Left renal cortex interstitium (tissue), 4 donors: Measurements from ENCODE around the gene EMC10. TPM values are rescaled to one million over a fixed set of nuclear protein-coding genes. Genes with fewer than 3 reads are reported as not detected.
"Not testable (repeated sequence)": the region's sequence is repeated elsewhere in the genome, so short reads cannot be mapped to it uniquely, and the experiment has no call there.

Experiments
- DNase-seq, 4 donors: peaks; one replicate each; pipeline ENCODE4 v3.0.0-alpha.2; 2013; ENCODE audit warnings: low read depth in 4 of 4, low spot score in 2 of 4, missing footprints in 1 of 4
- polyA plus RNA-seq, 4 donors: library from polyadenylated mRNA; unstranded; fragments of 120-200 nt; gene quantifications; one replicate each; pipeline ENCODE4 v1.2.1, GENCODE V29; 2013; ENCODE audit not compliant: insufficient read length in 4 of 4

Gene EMC10
- polyA plus RNA-seq, 4 donors = 109 to 209 (median 150) TPM

DNA sequence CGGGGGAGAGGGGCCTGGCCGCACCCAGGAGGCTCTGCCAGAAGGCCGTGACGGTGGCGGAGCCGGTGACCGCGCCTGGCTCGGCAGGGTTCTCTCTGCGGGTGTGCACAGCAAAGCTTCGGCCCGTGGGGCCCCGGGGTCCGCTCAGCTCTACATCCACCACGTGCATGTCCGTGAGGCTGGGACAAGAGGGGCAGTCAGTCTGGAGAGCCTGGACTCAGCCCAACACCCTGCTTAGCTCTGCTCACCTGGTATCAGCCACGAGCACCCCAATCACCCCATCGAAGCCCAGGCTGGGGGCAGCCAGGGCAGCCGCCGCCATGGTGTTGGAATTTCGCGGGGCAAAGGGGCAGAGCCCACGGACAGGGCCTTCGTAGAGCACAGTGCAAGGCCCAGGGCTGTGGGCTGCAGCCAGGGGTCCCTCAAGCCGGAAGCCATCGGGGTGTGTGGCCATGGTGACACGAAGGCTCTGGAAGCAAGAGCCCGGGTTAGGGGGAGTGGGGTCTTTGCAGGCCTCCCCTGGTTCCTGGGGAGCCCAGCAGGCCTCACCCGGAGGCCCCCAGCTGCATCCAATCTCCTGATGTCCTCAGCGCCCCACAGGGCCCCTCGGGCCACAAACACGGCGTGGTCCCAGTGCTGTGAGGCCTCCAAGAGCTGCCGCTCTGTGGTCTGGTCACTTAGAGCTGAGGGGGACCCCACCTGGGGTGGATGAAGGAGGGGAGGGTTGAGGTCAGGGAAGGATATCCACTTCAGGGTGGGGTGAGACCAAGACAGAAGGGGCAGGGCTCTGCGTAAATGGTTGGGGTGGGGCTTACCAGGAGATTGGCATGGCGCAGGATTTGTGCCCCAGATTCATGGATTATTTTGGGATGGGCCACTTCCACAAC is 36.0 kb downstream of the EMC10 start:
- DNase-seq = no peak

DNA sequence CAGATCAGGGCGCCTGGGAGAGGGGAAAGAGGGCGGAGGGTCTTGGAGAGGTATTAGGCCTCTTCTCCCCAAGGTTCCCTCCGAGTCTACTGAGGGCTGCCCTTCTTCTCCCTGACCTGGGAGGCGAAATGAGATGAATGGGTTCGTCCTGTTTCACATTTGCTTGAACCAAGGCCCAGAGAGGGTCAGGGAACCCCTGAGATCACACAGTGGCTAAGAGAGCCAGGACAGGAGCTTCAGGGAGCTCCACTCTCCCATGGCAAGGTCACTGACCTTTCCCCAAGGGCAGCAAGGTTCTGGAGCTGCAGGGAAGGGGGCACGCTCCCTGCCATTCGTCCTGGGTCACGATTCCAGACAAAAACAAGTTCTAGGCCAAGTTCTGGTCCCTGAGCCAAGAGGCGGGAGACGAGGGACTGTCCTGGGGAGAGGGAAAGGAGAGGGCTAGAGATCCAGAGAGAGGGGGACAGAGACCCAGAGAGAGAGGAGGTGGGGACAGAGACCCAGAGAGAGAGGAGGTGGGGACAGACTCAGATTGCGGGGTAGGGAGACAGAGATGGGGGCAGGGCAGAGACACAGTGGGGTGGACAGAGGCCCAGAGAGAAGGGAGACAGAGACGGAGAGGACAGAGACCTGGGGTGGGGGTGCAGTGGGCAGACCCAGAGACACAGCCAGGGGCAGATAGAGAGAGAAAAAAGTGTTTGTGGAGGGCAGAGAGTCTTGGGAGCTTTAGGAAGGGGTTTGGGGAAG is 36.9 kb downstream of the EMC10 start:
- DNase-seq = no peak

DNA sequence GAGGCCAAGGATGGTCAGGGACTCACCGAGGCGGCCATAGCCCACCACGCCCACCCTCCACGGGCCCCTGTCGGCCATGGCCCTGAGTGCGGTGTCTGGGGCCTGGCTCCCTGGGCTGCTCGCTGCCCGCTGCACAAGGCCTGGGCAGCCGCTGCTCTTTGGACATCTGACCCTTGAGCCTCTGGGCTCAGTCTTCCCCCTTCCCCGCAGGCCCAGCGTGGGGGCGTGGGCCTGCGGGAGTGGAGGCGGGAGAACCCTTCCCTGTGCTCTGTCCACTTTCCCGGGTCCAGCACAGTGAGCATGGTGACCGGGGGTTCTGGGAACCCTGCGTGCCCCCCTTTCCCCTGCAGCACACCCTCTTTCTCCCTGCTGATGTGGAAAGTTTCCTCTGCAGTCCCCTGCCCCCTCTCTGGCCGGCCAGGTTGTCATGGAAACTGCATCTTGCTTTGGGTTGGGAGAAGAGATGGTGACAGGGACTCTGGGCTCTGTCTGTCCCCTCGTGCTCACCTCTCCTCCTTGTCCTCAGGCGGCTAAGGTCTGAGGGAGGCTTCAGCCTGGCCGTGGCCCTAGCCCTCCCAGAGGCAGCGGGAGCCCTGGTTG is 37.5 kb downstream of the EMC10 start, which contains the start of gene ASPDH:
Gene ASPDH, minus strand, starts transcription at position 168 of the 600 bp plus-strand sequence. Its CDS starts 90 bp downstream, at position 78.
- DNase-seq = no peak

DNA sequence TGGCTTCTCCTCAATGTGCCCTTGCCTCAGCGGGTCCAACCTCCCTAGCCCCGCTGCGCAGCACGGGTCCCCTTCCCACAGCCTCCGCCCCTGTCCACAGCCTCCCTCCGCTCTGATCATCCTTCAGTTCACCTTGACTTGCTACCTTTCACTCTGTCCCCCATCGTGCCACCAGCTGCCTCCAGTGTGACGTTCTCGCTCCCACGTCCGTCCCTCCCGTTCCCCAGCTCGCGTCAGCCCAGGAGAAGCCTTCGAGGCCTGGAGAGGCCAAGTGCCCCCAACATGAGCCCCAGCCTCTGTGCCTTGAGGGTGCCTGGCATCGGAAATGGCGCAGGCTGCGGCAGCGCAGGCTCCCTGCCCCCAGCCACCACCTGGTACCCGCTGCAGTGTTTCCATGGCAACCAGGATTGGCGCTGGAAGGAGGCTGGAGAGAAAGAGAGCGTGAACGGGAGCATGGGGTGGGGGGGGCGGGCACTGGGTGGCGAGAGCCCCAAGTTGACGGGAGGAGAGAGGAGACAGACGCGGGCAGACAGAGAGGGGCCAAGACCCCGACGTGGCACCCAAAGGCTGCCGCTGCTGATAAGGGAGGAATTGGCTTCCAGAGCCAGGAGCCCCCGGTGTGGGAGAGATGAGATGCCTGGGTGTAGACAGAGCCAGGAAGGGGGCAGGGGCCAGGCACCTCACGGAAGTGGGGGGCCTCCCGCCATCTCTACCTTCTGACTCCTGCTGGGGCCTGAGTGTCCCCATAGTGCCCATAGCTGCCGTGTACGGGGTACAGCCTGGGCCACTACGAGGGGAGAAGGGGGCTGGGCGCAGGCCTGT is 38.2 kb downstream of the EMC10 start:
- DNase-seq = no peak

DNA sequence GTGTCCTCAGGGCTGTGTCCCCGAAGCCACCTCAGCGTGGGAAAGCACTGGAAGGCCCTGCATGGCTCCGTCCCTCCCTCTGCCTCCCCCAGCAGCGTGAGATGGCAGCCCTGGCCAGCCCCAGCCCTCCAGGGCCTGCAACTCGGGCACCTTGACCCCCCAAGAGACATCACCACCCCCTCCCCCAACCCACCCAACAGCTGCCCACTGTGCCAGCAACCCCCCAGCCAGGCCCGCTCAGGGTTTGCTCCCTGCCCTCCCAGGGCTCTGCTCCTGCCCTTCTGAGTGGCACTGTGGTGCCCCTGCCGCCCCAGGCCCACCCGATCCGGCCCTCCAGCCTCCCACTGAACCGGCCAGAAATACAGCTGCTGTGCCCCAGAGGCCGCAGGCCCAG is 38.9 kb downstream of the EMC10 start:
- DNase-seq = no peak

DNA sequence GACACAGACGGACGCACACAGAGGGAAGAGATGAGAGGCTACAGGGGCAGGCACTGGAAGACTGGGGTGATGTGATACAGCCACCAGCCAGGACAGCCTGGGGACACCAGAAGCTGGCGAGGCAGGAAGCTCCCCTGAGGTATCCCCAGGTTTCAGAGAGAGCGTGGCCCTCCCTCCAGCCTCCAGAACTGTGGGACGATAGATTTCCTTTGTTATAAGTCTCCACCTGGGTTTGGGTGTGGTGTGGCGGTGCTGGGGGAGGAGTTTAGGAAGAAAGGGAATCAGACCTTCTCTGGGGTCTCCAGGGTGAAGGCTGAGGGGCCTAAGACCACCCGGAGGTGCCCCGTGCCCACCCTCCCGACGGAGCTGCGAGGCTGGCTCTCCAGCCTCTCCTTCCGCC is 40.1 kb downstream of the EMC10 start:
- no peak for DNase-seq

DNA sequence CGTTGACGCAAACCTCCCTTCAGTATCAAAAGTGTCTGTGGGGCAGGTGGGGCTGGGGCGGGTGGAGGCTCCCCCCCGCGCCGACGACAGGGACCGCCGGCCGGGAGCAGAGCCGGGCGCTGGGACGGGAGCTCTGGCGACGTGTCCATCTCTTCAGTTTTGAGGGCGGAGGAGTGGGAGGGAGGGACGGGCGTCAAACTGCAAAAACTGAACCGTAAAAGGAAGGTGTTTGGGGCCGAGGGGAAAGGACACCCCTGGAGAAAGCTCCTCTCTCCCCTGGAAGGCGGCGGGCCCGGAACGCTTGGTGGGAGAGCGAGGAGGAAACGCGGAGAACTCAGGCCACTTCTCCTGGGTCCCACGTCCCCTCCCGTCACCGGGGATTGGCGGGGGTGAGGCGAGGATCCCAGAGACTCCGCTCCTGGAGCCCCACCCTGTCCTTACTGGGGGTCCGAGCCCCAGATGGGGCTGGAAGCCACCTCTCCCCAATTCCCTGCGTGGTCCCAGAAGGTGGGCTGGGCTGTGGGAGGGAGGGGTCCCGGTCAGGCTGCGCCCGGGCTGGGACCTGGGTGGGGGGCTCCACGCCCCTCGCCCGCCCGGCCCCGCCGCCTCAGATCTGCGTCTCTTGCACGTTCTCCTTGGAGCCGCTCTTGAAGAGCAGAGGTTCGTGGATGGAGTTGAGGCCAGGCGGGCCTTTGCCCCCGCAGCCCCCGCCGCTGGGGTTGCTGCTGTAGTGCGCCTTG is 40.8 kb downstream of the EMC10 start:
- DNase-seq = no peak

DNA sequence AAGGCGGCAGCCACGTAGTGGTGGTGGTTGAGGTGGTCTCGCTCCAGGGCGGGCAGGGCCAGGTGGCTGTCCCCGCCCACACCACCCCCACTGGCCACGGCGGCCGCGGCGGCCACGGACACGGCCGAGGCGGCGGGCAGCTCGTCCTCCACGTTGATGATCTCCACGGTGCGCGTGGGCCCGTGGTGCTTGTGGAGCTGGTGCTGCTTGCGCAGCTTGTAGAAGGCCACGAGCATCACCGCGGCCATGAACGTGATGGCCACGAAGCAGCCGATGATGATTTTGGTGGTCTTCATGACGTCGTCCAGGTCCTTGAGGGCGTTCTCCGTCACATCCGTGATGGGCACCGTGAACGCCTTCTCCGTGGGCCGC is 41.4 kb downstream of the EMC10 start:
- no peak for DNase-seq

DNA sequence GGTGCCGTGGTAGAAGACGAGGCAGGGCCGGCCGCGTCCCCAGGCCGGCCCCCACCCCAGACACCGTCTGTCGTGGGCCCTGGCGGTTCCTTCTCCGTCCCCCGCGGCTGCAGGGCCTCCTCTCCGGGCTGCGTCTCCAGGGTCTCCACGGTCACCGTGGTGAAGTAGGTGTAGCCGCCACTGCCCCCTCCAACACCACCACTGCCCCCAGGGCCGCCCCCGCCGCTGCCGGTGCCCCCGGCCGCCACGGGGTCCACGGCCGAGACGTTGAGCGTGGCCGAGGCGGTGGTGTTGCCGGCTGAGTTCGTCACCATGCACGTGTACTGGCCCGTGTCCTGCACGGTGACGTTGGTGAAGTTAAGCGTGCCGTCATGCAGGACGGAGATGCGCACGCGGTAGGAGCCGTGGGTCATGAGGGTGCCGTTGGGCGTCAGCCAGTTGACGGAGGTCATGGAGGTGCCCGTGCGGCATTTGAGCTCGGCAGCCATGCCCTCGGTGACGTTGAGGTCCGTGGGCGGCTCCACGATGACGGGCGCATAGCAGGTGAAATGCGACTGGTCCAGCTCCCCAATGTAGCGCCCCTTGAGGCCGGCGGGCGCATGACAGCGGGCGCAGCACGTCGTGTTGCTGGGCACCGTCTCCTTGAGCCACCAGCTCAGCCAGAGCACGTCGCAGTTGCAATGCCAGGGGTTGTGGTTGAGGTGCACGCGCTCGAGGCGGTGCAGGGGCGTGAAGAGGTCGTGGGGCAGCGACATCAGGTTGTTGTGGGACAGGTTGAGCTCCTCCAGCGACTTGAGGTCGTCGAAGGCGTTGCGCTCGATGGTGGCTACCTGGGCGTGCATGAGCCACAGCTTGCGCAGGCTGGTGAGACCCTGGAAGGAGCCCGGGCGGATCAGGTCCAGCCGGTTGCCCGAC is 42.0 kb downstream of the EMC10 start:
- no peak for DNase-seq

DNA sequence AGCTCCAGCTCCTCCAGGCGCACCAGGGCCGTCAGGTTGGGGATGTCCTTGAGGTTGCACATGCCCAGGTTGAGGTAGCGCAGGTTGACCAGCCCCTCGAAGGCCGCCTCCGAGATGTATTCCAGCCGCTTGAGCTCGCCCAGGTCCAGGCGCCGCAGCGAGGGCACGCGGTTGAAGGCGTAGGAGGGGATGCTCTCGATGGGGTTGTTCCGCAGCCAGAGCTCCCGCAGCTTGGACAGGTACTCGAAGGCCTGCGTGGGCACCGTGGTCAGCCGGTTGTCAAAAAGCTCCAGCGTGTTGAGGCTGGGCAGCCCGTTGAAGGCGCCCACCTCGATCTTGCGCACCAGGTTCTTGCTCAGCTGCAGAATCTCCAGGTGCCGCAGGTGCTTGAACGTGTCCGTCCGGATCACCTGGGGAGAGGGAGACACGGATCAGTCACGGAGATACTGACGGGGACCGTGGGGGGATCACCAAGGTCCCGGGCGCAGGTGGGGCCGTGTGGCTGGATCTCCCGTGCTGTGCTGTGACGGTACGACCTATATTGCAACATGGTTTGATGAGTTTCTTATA is 42.8 kb downstream of the EMC10 start:
- no peak for DNase-seq

DNA sequence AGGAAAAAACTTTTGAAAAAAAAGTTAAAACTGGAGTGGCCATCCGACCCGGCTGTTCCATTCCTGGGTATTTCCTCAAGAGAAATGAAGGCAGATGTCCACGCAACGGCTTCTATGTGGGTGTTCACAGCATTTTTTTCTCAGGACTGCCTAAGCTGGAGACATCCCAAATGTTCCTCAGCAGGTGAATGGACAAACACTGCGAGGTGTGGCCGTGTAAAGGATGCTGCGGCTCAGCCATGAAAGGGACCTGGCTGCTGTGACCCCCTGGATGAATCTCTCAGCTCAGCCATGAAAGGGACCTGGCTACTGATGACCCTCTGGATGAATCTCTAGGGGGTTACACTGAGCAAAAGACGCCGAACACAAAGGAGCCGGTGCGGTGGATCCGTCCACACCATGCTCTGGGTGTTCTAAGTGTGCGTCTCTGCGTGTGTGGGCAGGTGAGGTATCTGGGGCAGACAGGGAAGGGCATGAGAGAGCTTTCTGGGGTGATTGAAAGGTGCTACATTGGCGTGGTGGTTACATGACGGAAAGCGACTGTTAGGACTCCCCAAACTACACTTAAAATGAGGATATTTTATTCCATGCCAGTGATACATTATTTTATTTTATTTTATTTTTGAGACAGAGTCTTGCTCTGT is 44.6 kb downstream of the EMC10 start:
- DNase-seq = no peak

DNA sequence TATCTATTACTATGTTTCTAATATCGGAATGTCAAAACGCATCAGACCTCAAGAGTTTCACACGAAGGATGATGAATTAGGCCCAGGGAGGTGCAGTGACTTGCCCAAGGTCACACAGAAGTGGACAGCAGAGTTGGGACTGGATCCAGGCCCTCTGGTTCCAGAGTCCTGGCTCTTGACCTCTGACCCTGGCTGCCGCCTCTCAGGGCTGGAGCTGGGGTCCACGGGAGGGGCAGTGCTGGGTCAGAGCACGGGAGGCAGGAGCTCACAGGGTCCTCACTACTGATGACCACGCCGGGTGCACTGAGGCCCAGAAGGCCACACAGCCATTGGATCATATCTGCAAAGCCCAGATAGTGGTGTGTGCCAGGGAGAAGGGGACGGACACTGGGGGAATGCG is 46.6 kb downstream of the EMC10 start:
- DNase-seq = no peak

DNA sequence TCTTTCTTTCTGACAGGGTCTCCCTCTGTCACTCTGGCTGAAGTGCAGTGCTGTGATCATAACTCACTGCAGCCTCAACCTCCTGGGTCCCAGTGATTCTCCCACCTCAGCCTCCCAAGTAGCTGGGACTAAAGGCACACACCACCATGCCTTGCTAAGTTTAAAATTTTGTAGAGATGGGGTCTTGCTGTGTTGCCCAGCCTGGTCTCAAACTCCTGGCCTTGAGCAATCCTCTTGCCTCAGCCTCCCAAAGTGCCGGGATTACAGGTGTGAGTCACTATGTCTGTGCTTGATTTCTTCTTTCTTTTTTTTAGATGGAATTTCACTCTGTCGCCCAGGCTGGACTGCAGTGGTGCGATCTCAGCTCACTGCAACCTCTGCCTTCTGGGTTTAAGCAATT is 51.7 kb downstream of the EMC10 start:
- DNase-seq = not testable (repeated sequence)

DNA sequence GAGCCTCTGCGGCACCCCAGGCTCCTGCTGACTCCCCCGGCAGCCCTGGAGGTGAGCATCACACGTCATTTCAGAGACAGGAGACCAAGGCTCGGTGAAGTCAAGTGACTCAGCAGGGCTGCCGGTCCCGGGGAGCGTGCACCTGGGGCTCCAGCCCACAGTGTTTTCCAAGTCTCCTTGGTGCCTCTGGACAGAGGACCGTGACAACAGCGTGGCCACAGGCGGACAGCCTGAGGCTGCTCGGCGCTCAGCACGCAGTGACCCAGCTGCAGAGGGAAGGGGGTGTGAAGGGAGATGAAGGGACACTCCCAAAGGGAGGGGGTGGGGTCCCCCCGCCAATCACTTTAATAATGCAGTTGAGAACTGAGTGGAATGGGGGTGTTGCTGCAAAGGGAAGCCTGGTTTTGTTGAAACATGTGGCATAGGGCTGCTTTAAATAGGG is 54.9 kb downstream of the EMC10 start:
- no peak for DNase-seq

DNA sequence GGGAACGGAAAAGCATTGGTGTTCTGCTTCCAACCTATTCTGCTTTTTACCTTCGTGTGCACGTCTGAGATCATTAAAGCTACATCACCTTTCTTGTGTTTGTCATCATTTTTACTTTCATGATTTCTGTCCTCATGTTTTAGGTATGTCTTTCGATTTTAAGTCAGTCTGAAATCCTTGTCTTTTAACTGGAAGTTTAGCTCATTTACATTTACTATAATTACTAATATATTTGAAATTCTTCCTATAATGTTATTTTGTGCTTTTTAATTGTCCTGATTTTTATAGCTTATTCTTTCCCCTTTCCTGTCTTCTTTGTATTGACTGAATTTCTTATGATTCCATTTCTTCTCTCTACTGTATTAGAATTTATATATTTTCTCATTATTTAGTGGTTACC is 56.6 kb downstream of the EMC10 start:
- DNase-seq = no peak

DNA sequence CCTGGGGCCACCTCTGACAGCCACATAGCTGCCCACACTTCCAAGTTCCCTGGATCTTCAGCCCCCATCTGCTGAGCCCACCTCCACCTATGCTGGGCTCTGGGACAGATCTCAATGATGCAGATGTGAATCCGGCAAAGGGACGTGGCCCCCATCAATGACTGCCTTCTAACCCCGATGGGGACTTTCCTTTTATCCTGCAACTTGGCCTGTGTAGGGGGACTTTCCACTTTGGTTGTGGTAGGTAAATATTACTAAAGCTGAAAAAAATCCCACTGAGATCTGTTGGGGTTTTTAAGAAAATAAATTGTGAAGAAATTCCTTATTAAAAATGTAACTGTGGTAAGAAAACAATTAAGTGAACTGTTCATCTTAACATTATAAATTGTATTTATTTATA is 58.2 kb downstream of the EMC10 start:
- no peak for DNase-seq

DNA sequence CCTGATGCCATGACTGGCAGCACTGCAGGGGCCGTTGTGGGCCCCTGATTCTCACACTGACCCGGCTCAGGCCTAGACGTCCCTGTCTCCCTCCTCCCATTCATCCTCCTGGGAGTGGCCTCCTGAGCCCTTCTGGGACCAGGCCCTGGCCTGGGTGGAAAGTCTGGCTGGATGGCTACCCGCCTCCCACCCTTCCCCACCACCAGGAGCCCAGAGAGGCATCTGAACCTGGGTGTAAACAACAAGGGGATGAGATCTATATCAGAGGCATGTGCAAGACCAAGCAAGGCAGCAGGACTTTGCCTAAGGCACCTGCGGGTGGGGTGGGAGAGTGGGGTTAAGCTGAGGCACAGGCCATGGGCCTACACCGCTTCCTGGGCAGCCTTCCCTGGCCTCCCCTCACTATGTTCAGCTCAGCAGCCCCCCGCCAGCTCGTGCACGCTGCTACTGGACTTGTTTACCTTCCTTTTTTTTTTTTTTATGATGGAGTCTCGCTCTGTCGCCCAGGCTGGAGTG is 59.4 kb downstream of the EMC10 start:
- DNase-seq = no peak
